Osteoblast (primary cell): ENCODE measurements around the gene GTPBP10. TPM values are rescaled to one million over a fixed set of nuclear protein-coding genes. Genes with fewer than 3 reads are reported as not detected.

ENCODE experiments used
- total RNA-seq: library from RNA; depleted of rRNA; stranded (reverse); fragments of >200 nt; gene quantifications from 2 replicates; pipeline ENCODE4 v1.2.3, GENCODE V29; 2012

Gene GTPBP10
- total RNA-seq, 1 donor = 21.0 TPM

Other genes starting within 250 kb of the GTPBP10 start
- 39.1 and 45.4 TPM in 2 replicates for gene STEAP1, start 192.2 kb upstream of the GTPBP10 start, total RNA-seq
- gene STEAP2, start 135.0 kb upstream of the GTPBP10 start, total RNA-seq = 9.8 and 18.6 TPM in 2 replicates
- 5.4 and 8.8 TPM in 2 replicates for gene CFAP69, start 101.5 kb upstream of the GTPBP10 start, total RNA-seq
- gene FAM237B, start 25.4 kb upstream of the GTPBP10 start, total RNA-seq = not detected in 2 replicates
- 35.9 and 39.8 TPM in 2 replicates for gene CLDN12, start 56.7 kb downstream of the GTPBP10 start, total RNA-seq
- not detected in 2 replicates for gene PTTG1IP2, start 122.9 kb downstream of the GTPBP10 start, total RNA-seq
- 39.1 and 54.8 TPM in 2 replicates for gene CDK14, start 249.6 kb downstream of the GTPBP10 start, total RNA-seq